ENCODE data around the gene TRPM1. TPM values are rescaled to one million over a fixed set of nuclear protein-coding genes. Genes with fewer than 3 reads are reported as not detected.

TRPM1 gene
- total and polyA plus RNA-seq, 9 donors: 0.12 TPM; not detected in 8

DNA sequence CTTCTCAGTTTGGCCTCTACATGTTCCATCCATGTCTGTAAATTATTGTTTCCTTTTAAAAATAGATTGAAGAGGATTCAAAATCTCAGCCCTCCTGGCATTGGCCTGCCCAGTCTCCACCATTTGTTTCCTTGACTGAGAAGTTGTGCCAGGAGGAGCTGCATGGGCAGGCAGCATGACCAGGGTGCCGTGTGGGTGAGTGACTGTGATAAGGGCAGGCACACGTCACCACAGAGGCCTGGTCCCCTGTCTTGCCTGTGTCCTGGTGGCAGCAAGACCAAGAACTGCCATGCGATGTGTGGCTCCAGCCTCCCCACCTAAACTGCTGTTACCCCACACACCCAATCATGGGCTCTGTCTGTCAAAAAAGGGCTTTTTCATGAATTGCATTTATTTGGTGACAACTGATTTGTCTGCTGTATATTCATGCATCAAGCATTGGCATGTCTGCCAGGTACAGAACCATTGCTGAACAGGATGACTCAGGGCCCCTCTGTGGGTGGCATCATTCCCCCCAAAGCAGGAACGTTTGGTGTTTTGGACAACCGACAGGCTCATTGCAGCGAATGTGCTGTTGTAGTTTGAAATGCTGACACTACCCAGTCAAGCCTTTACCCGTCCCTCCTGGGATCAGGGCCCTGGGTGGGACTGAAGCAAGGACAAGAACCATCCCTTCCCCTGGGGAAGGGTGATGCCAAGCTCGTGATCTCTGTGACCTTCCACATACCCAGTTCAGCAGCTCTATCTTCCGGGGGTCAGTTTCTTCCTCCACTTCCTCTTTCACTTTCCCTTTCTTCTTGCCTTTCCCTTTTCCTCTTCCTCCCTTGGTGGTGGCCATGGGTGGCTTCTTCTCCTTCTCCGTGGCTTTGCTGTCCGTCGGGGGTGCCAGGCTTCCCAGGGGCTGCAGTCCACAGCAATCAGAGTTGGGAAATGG is 51.6 kb downstream of the TRPM1 start:
- WGBS, 3 donors: 73 to 76% (median 76%) methylated on average over 12 of the region's 12 CpGs

GRCh38 chr15:31049111-31049510 is 52.4 kb downstream of the TRPM1 start:
- Histone ChIP-seq H3K27me3 (no peaks in the 10 kb centered on the region), H3K4me1 (ENCODE audit: insufficient read depth) (no peaks in the 10 kb centered on the region), H3K9me3 (no peaks in the 10 kb centered on the region), H3K4me3 (no peak overlapping the region), H3K36me3 (no peaks in the 10 kb centered on the region), H3K27ac (no peak overlapping the region)
- TF ChIP-seq EP300 (IDR thresholded peaks at IDR 0.05): no peak
- no peak for TF ChIP-seq POLR2A (IDR thresholded peaks at IDR 0.05)
- TF ChIP-seq, protein P1, sequence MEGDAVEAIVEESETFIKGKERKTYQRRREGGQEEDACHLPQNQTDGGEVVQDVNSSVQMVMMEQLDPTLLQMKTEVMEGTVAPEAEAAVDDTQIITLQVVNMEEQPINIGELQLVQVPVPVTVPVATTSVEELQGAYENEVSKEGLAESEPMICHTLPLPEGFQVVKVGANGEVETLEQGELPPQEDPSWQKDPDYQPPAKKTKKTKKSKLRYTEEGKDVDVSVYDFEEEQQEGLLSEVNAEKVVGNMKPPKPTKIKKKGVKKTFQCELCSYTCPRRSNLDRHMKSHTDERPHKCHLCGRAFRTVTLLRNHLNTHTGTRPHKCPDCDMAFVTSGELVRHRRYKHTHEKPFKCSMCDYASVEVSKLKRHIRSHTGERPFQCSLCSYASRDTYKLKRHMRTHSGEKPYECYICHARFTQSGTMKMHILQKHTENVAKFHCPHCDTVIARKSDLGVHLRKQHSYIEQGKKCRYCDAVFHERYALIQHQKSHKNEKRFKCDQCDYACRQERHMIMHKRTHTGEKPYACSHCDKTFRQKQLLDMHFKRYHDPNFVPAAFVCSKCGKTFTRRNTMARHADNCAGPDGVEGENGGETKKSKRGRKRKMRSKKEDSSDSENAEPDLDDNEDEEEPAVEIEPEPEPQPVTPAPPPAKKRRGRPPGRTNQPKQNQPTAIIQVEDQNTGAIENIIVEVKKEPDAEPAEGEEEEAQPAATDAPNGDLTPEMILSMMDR (IDR thresholded peaks at IDR 0.05): no peak
- 85 to 88% (median 86%) methylated on average over 10 of the region's 10 CpGs for whole genome bisulfite sequencing, 3 donors
- no peak for DNase-seq
- intact Hi-C loops (cut with DNase I): no loop called here

More for the DNA sequence above, 51.6 kb downstream of the TRPM1 start:
- H3K4me1 ChIP-seq (ENCODE audit: insufficient read depth): no peaks in the 10 kb centered on the region
- no peak overlapping the region for H3K4me3 ChIP-seq
- intact Hi-C loops (cut with DNase I): no loop called here
- no peaks in the 10 kb centered on the region for H3K27me3 ChIP-seq
- H3K27ac ChIP-seq: no peak overlapping the region
- no peak for DNase-seq
- TF ChIP-seq EP300 (IDR thresholded peaks at IDR 0.05): no peak
- TF ChIP-seq, protein P1 (IDR thresholded peaks at IDR 0.05): no peak
- H3K9me3 ChIP-seq: no peaks in the 10 kb centered on the region
- H3K36me3 ChIP-seq: no peaks in the 10 kb centered on the region

DNA sequence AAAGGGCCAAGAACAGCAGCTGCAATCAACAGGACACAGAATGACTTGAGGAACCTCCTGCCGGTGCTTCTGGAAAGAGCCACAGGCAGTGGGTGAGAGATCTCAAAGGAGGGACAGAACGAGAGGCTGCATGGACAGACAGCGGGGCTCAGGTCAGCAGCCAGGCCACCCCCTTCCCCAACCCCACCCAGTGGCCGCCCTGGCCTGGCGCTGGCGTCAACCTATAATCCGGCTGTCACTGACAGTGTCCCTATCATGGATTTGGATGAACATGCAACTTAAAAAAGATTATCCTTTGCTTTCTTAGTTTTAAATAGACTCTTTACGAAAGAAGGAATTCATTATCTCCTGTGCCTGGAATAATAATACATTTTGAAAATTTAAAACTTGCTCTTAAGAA is 54.1 kb downstream of the TRPM1 start:
- H3K36me3 ChIP-seq: no peaks in the 10 kb centered on the region
- H3K27ac ChIP-seq: no peak overlapping the region
- TF ChIP-seq POLR2A (IDR thresholded peaks at IDR 0.05): no peak
- TF ChIP-seq, protein P1 (IDR thresholded peaks at IDR 0.05): no peak
- no peak for TF ChIP-seq EP300 (IDR thresholded peaks at IDR 0.05)
- WGBS, 3 donors: 91 to 94% (median 91%) methylated on average over 8 of the region's 8 CpGs
- no peak for DNase-seq
- H3K4me3 ChIP-seq: no peak overlapping the region
- no peaks in the 10 kb centered on the region for H3K9me3 ChIP-seq
- intact Hi-C loops (cut with DNase I): no loop called here
- no peaks in the 10 kb centered on the region for H3K4me1 ChIP-seq (ENCODE audit: insufficient read depth)
- no peaks in the 10 kb centered on the region for H3K27me3 ChIP-seq

DNA sequence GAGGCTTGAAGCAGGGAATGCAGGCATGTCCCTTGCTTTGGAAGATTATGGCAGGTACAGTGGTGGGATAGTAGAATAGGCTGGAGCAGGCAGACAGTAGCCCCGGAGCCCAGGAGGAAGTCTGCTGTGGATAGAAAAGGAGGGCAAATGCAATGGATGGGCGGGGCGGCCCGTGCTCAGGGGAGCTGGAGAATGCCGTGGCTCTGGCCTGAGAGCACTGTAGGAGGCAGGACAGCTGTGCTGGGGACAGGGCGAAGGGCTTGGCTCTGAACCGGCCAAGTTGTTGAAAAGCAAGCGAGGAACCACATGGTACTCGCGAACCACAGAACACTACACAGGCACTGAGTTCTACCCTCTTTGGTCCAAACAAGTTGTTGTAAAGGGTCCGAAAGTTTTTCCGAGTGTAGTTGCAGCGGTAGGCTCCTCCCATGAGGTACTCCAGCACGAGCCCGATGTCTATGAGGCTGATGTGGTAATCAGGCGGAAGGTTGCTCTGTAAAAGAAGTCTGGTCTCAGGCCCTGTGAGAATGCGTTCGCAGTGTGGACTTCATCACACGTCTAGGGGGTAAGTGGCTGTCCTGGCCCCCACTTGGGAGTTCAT is 54.7 kb downstream of the TRPM1 start:
- WGBS, 3 donors: 87 to 90% (median 90%) methylated on average over 19 of the region's 19 CpGs
- Histone ChIP-seq H3K27ac (no peak overlapping the region), H3K27me3 (no peaks in the 10 kb centered on the region), H3K4me1 (ENCODE audit: insufficient read depth) (no peaks in the 10 kb centered on the region), H3K4me3 (no peak overlapping the region), H3K9me3 (no peaks in the 10 kb centered on the region), H3K36me3 (no peaks in the 10 kb centered on the region)
- TF ChIP-seq POLR2A (IDR thresholded peaks at IDR 0.05) (no peak), EP300 (IDR thresholded peaks at IDR 0.05) (no peak)
- TF ChIP-seq, protein P1 (IDR thresholded peaks at IDR 0.05): no peak
- intact Hi-C loops (cut with DNase I): no loop called here
- no peak for DNase-seq
